HG03139 (cell line): ENCODE measurements around the gene CPNE2.

Experiments used
- ATAC-seq: cut with Tn5 transposase; IDR thresholded peaks from one replicate; pipeline ENCODE4 v1.9.1; 2021; ENCODE audit not compliant: unreplicated experiment

Gene CPNE2

GRCh38 chr16:57191056-57191571, 98.7 kb downstream of the CPNE2 start:
- ATAC-seq = no peak

GRCh38 chr16:57192146-57192545, 99.8 kb downstream of the CPNE2 start:
- ATAC-seq = no peak

GRCh38 chr16:57192720-57193486, 100.5 kb downstream of the CPNE2 start:
- ATAC-seq = no peak

GRCh38 chr16:57194512-57194911, 102.1 kb downstream of the CPNE2 start:
- no peak for ATAC-seq

- ATAC-seq = no peak
Measured at GRCh38 chr16:57196286-57196685, 103.9 kb downstream of the CPNE2 start.

GRCh38 chr16:57196753-57197152, 104.4 kb downstream of the CPNE2 start:
- no peak for ATAC-seq
